ENCODE data around the gene DRD1.
A peak's percentile ranks its signal among the peaks of the same experiment; 100 is the strongest.

The DRD1 gene

DNA sequence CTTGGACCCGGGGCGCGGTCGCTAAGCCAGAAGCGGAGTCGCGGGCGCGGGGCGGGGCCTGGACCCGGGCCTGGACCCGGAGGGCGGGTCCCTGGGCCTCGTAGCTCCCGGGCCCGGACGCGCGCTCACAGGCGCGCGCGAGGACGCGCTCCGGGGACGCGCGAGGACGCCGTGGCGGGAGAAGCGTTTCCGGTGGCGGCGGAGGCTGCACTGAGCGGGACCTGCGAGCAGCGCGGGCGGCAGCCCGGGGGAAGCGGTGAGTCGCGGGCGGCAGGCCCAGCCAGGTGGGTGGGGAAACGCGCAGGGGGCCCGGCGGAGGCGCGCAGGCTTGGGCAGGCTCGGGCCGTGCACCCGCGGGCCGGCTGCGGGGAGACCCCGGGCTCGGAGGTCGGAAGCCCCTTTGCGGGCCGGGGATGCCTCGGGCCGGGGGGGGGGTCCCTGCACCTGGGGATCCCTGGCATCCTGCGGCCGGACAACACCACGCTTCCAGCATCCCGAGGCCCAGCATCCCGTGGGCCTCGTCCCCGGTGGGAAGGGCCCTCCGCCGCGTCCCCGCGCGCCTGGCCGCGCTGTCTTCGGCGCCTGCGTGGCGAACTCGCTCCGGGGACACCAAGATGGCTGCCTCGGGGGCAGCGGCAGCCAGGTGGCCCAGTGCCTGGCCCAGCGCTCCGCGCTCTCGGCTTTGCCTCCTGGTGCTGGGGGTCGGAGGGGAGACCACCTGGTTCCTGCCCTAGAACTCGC is 34.6 kb upstream of the DRD1 start, which contains the start of gene SFXN1:
Gene SFXN1 (plus strand): TSS at position 177 of the 741 bp plus-strand sequence. CDS start 13,544 bp downstream, outside the sequence.
- TF ChIP-seq, protein P1, sequence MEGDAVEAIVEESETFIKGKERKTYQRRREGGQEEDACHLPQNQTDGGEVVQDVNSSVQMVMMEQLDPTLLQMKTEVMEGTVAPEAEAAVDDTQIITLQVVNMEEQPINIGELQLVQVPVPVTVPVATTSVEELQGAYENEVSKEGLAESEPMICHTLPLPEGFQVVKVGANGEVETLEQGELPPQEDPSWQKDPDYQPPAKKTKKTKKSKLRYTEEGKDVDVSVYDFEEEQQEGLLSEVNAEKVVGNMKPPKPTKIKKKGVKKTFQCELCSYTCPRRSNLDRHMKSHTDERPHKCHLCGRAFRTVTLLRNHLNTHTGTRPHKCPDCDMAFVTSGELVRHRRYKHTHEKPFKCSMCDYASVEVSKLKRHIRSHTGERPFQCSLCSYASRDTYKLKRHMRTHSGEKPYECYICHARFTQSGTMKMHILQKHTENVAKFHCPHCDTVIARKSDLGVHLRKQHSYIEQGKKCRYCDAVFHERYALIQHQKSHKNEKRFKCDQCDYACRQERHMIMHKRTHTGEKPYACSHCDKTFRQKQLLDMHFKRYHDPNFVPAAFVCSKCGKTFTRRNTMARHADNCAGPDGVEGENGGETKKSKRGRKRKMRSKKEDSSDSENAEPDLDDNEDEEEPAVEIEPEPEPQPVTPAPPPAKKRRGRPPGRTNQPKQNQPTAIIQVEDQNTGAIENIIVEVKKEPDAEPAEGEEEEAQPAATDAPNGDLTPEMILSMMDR (IDR thresholded peaks at IDR 0.05; ENCODE audit: insufficient read depth, low read length, missing control alignments), result no peak
- peak within 1 kb of the TSS; percentile 68 for H3K4me3 ChIP-seq (ENCODE audit: low read depth, low read length)
- ChIA-PET POLR2A (interaction anchor here (0.7 kb wide), 1 partner anchor 18 kb away, joined by 3 read pairs; no protein-coding TSS in a partner anchor), CTCF (interaction anchor here (1.1 to 2.9 kb wide), 3 partner anchors 11 to 18 kb away, joined by 3 to 18 read pairs (median 3); no protein-coding TSS in a partner anchor)
- DNase-seq (ENCODE audit: low read depth, low spot score), result no peak

DNA sequence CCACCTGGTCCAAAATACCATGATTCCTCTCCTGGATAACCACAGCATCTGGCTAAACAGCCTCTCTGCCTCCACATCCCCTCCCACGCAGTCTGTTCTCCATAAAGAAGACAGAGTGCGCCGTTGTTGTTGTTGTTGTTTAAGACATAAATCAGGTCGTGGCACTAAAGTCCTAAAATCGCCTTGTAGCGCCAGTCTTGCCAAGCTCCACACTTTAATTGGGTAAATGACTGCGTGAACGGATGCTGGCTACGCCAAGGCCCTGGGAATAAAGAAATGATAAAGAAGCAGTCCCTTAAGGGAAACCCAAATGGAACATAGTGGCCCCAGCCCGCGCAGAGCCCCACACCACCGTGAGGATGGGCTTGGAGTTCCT is 34.0 kb upstream of the DRD1 start:
- ChIA-PET CTCF (interaction anchor here (1.3 to 2.9 kb wide), 2 partner anchors 13 to 18 kb away, joined by 3 to 18 read pairs; no protein-coding TSS in a partner anchor), POLR2A (interaction anchor here (0.7 kb wide), 1 partner anchor 18 kb away, joined by 3 read pairs; no protein-coding TSS in a partner anchor)
- no peak for DNase-seq (ENCODE audit: low read depth, low spot score)
- TF ChIP-seq, protein P1 (IDR thresholded peaks at IDR 0.05; ENCODE audit: insufficient read depth, low read length, missing control alignments), result no peak
- H3K4me3 ChIP-seq (ENCODE audit: low read depth, low read length), result peak overlapping the region; percentile 68

DNA sequence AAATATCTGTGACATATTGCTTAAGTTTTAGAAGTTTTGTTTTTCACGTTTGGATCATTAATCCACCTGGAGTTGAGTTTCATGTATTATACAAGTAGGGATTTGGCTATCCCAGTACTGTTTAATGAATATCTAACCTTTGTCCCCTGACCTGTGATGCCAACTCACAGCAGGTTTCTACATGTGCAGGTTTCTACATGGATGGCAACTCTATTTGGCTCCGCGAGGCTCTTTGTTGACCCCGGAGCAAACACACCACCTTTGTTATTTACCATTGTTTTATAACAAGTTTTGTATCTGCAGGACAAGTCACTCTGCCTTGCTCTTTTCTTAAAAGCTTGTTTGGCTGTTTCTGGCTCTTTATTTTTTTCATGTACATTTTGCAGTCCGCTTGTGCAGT is 33.5 kb upstream of the DRD1 start:
- no peak for DNase-seq (ENCODE audit: low read depth, low spot score)
- H3K4me3 ChIP-seq (ENCODE audit: low read depth, low read length), result no peak overlapping the region
- ChIA-PET POLR2A (no interaction called here), CTCF (interaction anchor here (1.0 to 2.9 kb wide), 3 partner anchors 12 to 970 kb away, joined by 3 to 18 read pairs (median 3); partner anchors contain the start of gene FAF2)
- TF ChIP-seq, protein P1 (IDR thresholded peaks at IDR 0.05; ENCODE audit: insufficient read depth, low read length, missing control alignments), result no peak

DNA sequence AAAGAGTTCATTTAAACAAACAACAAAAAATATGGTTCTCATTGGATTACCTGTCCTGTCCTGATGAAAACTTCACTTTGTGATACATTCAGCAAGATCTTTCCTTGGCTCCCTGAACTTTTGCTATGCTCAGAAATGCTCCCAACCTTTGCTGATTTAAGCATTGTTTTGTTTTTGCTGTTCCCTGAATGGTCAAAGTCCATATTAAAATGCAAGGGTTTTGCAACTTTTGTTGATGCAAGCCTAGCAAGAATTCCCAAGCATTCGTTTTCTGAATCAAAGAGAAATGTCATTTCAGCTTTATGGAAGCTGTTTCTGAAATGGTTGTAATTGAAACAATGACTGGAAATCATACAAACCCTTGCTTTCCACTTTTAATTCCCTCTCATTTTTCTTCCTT is 31.3 kb upstream of the DRD1 start:
- no peak overlapping the region for H3K4me3 ChIP-seq (ENCODE audit: low read depth, low read length)
- CTCF ChIA-PET, result interaction anchor here (0.7 to 1.5 kb wide), 3 partner anchors 10 to 118 kb away, joined by 3 to 7 read pairs (median 3); no protein-coding TSS in a partner anchor
- no peak for DNase-seq (ENCODE audit: low read depth, low spot score)
- TF ChIP-seq, protein P1 (IDR thresholded peaks at IDR 0.05; ENCODE audit: insufficient read depth, low read length, missing control alignments), result no peak
- POLR2A ChIA-PET, result no interaction called here

DNA sequence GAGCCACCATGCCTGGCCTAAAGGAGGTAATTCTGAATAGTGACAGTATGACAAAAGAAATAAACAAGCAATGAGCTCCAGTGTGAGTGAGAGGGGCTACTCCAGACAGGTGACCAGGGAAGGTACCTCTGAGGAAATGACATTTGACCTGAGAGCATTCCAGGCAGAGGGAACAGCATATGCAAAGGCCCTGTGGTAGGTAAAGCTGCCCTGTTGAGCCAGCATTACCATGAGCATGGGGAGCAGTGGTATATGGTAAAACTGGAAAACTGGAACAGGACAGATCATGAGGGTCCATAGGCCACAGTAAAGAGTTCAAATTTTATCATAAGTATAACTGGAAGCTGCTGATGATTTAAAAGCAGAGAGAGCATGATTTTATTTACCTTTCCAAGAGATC is 28.4 kb upstream of the DRD1 start:
- ChIA-PET POLR2A (no interaction called here), CTCF (interaction anchor here (0.6 kb wide), 1 partner anchor 19 kb away, joined by 4 read pairs; no protein-coding TSS in a partner anchor)
- DNase-seq (ENCODE audit: low read depth, low spot score), result no peak
- no peak overlapping the region for H3K4me3 ChIP-seq (ENCODE audit: low read depth, low read length)
- TF ChIP-seq, protein P1 (IDR thresholded peaks at IDR 0.05; ENCODE audit: insufficient read depth, low read length, missing control alignments), result no peak

DNA sequence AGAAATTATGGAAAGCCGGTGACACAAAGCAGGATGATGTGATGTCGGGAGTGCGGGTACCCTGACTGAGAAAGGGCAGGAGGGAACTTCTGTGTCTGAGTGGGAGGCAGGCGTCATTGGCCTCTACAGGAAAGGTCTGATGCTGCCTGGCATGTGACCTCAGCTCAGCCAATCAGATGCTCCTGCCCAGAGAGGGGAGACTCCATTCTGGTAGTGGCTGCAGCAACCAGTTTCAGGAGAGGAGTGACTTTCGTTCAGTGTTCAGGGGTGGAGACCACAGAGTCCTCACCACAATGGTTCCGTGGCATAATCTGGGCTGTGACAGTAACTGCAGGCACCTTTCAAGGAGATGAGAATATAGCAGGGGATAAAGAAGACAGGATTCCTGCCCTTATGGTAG is 27.6 kb upstream of the DRD1 start:
- DNase-seq (ENCODE audit: low read depth, low spot score), result no peak
- ChIA-PET CTCF (no interaction called here), POLR2A (no interaction called here)
- H3K4me3 ChIP-seq (ENCODE audit: low read depth, low read length), result no peak overlapping the region
- TF ChIP-seq, protein P1 (IDR thresholded peaks at IDR 0.05; ENCODE audit: insufficient read depth, low read length, missing control alignments), result no peak
